HepG2 (cell line): ENCODE results near the gene HS3ST2. TPM values are rescaled to one million over a fixed set of nuclear protein-coding genes. Genes with fewer than 3 reads are reported as not detected.

Source experiments
- ATAC-seq: fragments of 200-7000 bp; cut with Tn5 transposase; 3 replicates; pipeline ENCODE4 v1.9.1; 2020; ENCODE audit warnings: mild to moderate bottlenecking, moderate library complexity
- BruUV-seq: library from RNA; stranded (reverse); fragments of 400-500 nt; replicated peaks from 2 replicates; lab custom pipeline; 2021; lab: Mats Ljungman, UMichigan
- CTCF ChIA-PET: fragments of 300-600 bp; formaldehyde crosslinking; extraction: SDS; loops from one replicate; lab custom pipeline; 2021; ENCODE audit warnings: low total read pairs, inconsistent platforms, low intra/inter-chr PET ratio; lab: Yijun Ruan, JAX
- POLR2A ChIA-PET: fragments of 350-600 bp; sonication (Branson Sonifier 250); formaldehyde crosslinking; loops from one replicate; lab custom pipeline; 2020; ENCODE audit warnings: antibody characterized with exemption, inconsistent platforms; lab: Yijun Ruan, JAX
- DNase-seq: peaks from one replicate; pipeline ENCODE4 v3.0.0-alpha.2; 2015; ENCODE audit warnings: low spot score
- FAIRE-seq: peaks from 3 replicates; lab custom pipeline; 2011; peaks lifted over from hg19 to GRCh38; lab: Jason Lieb, UNC
- H2AFZ ChIP-seq: one replicate; pipeline ENCODE4 v1.6.1; 2011; ENCODE audit warnings: low read length, inconsistent platforms
- H3K27ac ChIP-seq: fragments of 300-600 bp; 3 replicates; pipeline ENCODE4 v1.8.0; 2011; ENCODE audit warnings: mixed run types, mild to moderate bottlenecking, mixed read lengths, low read length, inconsistent platforms; ENCODE audit not compliant: insufficient read depth; ENCODE audit errors: extremely low read length
- H3K27me3 ChIP-seq, 2 experiments: fragments of 200-600 bp in 1 of 2; 2 replicates in 1 of 2; 3 replicates in 1 of 2; pipeline versions ENCODE4 v1.6.0 to v1.8.0; 2011; ENCODE audit warnings: low read length in 2 of 2, mild to moderate bottlenecking in 2 of 2, moderate library complexity in 2 of 2, inconsistent platforms in 1 of 2; ENCODE audit not compliant: insufficient read depth in 2 of 2, control insufficient read depth in 1 of 2
- H3K36me3 ChIP-seq, 2 experiments: fragments of 200-600 bp in 1 of 2; replicated peaks in 1 of 2; 2 replicates in 1 of 2; 3 replicates in 1 of 2; pipeline versions ENCODE4 v1.5.1 to v1.8.0; 2011; ENCODE audit warnings: low read length in 2 of 2, inconsistent platforms in 1 of 2; ENCODE audit not compliant: insufficient read depth in 2 of 2, control insufficient read depth in 1 of 2
- H3K4me1 ChIP-seq: 2 replicates; pipeline ENCODE4 v1.5.1; 2012; ENCODE audit warnings: low read length, inconsistent platforms; ENCODE audit not compliant: insufficient read depth
- H3K4me2 ChIP-seq: 2 replicates; pipeline ENCODE4 v1.6.0; 2011; ENCODE audit warnings: low read depth, low read length, inconsistent platforms
- H3K4me3 ChIP-seq, 3 experiments: fragments of 200-600 bp in 1 of 3; sonication (generic), shearing (Covaris generic) in 1 of 3; replicated peaks in 1 of 3; 2 replicates each; pipeline ENCODE4 v1.5.1; 2011 to 2016; ENCODE audit warnings: low read length in 3 of 3, inconsistent platforms in 2 of 3, low read depth in 2 of 3, mild to moderate bottlenecking in 2 of 3, control low read depth in 1 of 3, mixed read lengths in 1 of 3; ENCODE audit not compliant: insufficient read depth in 1 of 3
- H3K79me2 ChIP-seq: one replicate; pipeline ENCODE4 v1.6.1; 2011; ENCODE audit warnings: low read length, inconsistent platforms; ENCODE audit not compliant: insufficient read depth
- H3K9ac ChIP-seq: 2 replicates; pipeline ENCODE4 v1.6.0; 2011; ENCODE audit warnings: mild to moderate bottlenecking, low read depth, low read length, inconsistent platforms; ENCODE audit not compliant: insufficient read depth
- H3K9me3 ChIP-seq: 2 replicates; pipeline ENCODE4 v1.5.1; 2012; ENCODE audit warnings: mild to moderate bottlenecking, low read length
- H4K20me1 ChIP-seq: 2 replicates; pipeline ENCODE4 v1.6.0; 2011; ENCODE audit warnings: inconsistent platforms, mild to moderate bottlenecking, low read length, moderate library complexity; ENCODE audit not compliant: insufficient read depth
- ATAD3A ChIP-seq: sonication (generic); formaldehyde crosslinking; IDR thresholded peaks from 2 replicates; pipeline ENCODE4 v1.4.0; 2020; ENCODE audit warnings: missing genetic modification reagents
- CCDC6 ChIP-seq: sonication (generic); formaldehyde crosslinking; IDR thresholded peaks from 2 replicates; pipeline ENCODE4 v1.8.1; 2022; ENCODE audit warnings: mild to moderate bottlenecking, missing genetic modification reagents, moderate library complexity
- DNMT3B ChIP-seq: conservative IDR thresholded peaks from 2 replicates; pipeline ENCODE4 v1.6.1; 2016; ENCODE audit warnings: missing biosample characterization, control low read depth
- SOX6 ChIP-seq, 2 experiments: fragments of 450-650 bp in 1 of 2; sonication (generic) in 1 of 2; formaldehyde crosslinking in 1 of 2; IDR thresholded peaks; 2 replicates each; pipeline versions ENCODE4 v1.4.0 to v1.6.1; 2017 to 2020; ENCODE audit warnings: antibody characterized with exemption in 1 of 2, mild to moderate bottlenecking in 1 of 2, missing genetic modification reagents in 1 of 2
- THAP11 ChIP-seq: IDR thresholded peaks from 2 replicates; pipeline ENCODE4 v1.6.1; 2016; ENCODE audit warnings: missing biosample characterization, missing genetic modification reagents
- ZNF160 ChIP-seq: sonication (generic); formaldehyde crosslinking; IDR thresholded peaks from 2 replicates; pipeline ENCODE4 v1.8.0; 2022; ENCODE audit warnings: mild to moderate bottlenecking, inconsistent platforms, missing genetic modification reagents
- ZNF616 ChIP-seq: sonication (generic); formaldehyde crosslinking; IDR thresholded peaks from 2 replicates; pipeline ENCODE4 v1.5.0; 2020; ENCODE audit warnings: low read depth, mild to moderate bottlenecking, missing genetic modification reagents
- ZNF878 ChIP-seq: sonication (generic); formaldehyde crosslinking; IDR thresholded peaks from 2 replicates; pipeline ENCODE4 v1.8.1; 2023; ENCODE audit warnings: mild to moderate bottlenecking, missing genetic modification reagents, moderate library complexity
- WGBS: methylation state at CpG from one replicate; pipeline ENCODE4 v1.1.6; 2017; ENCODE audit warnings: low lambda C conversion rate; 5-methylcytosine and 5-hydroxymethylcytosine counted together
- in situ Hi-C: cut with HindIII; loops from 2 replicates; pipeline ENCODE4 v1.10.0; 2017; ENCODE audit warnings: low pct_unique_long_range_greater_than_20kb; ENCODE audit not compliant: extremely low pct_ligation_motif_present
- intact Hi-C: fragments of 100-400 bp; cut with micrococcal nuclease; formaldehyde crosslinking; loops from one replicate; pipeline ENCODE4 v1.10.0; 2022; ENCODE audit not compliant: unreplicated experiment
- polyA plus RNA-seq, 8 experiments: library from polyadenylated mRNA; depleted of rRNA in 3 of 8; stranded (reverse) in 7 of 8; unstranded in 1 of 8; fragments of >200 nt; fragmentation: Illumina TruSeq in 4 of 8; extraction: Trizol in 4 of 8; gene quantifications; 2 replicates each; pipeline versions ENCODE4 v1.2.1 to v1.2.3, GENCODE V29; 2011 to 2016; ENCODE audit warnings: low read depth in 4 of 8, missing spikeins in 1 of 8, mixed read lengths in 1 of 8; ENCODE audit not compliant: insufficient read depth in 1 of 8
- total RNA-seq, 5 experiments: library from RNA; depleted of rRNA; stranded (reverse); fragments of >200 nt; fragmentation: Illumina TruSeq; extraction: Trizol; gene quantifications; 2 replicates each; pipeline ENCODE4 v1.2.3, GENCODE V29; 2016; ENCODE audit warnings: low read depth in 1 of 5
- TF ChIP-seq, protein P1 (sequence below): IDR thresholded peaks from 2 replicates; pipeline ENCODE4 v1.6.1; 2018; ENCODE audit warnings: missing genetic modification reagents, mild to moderate bottlenecking, missing compliant biosample characterization
- TF ChIP-seq, protein P2 (sequence below): sonication (generic); formaldehyde crosslinking; IDR thresholded peaks from one replicate; pipeline ENCODE4 v1.5.1; 2020; ENCODE audit warnings: mild to moderate bottlenecking, missing genetic modification reagents; ENCODE audit errors: not compliant biosample characterization
- TF ChIP-seq, protein P3 (sequence below): sonication (generic); formaldehyde crosslinking; IDR thresholded peaks from 2 replicates; pipeline ENCODE4 v1.4.0; 2020; ENCODE audit warnings: missing genetic modification reagents

HS3ST2 gene
- total and polyA plus RNA-seq, 2 of the 13 experiments (the other 11 are each of a cell fraction or from before 2014, with no cell fraction given): not detected

DNA sequence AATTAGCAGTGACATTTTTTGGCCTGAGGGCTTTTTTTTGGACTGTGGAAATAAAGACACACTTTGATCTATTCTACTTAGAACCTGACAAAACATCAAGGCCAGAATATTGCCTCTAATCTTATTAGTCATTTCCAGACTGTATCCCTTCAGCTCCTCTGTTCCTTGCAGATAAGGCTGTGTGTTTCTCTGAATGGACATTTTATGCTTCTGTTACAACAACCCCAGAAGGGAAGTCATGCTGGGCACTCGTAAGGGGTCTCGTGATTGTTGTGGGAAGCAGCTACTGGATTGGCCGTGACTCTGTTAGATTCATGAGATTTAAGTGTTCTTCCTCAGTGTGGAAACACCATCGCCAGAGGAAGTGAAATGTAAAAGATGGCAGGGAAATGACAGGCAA, 31.6 kb upstream of the HS3ST2 start:
- no peak overlapping the region for H3K27ac ChIP-seq
- BruUV-seq: no TSS peak
- TF ChIP-seq ZNF616 (no peak), ATAD3A (CRISPR knock-in tag) (no peak), ZNF878 (CRISPR knock-in tag) (no peak), SOX6 (IDR thresholded peaks at IDR 0.05) (no peak), SOX6 (CRISPR knock-in tag; IDR thresholded peaks at IDR 0.05) (no peak), THAP11 (CRISPR knock-in tag) (no peak), ZNF160 (CRISPR knock-in tag) (no peak), CCDC6 (CRISPR knock-in tag) (no peak), DNMT3B (CRISPR knock-in tag) (no peak)
- TF ChIP-seq, protein P1, sequence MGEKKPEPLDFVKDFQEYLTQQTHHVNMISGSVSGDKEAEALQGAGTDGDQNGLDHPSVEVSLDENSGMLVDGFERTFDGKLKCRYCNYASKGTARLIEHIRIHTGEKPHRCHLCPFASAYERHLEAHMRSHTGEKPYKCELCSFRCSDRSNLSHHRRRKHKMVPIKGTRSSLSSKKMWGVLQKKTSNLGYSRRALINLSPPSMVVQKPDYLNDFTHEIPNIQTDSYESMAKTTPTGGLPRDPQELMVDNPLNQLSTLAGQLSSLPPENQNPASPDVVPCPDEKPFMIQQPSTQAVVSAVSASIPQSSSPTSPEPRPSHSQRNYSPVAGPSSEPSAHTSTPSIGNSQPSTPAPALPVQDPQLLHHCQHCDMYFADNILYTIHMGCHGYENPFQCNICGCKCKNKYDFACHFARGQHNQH (CRISPR knock-in tag): no peak
- TF ChIP-seq, protein P2, sequence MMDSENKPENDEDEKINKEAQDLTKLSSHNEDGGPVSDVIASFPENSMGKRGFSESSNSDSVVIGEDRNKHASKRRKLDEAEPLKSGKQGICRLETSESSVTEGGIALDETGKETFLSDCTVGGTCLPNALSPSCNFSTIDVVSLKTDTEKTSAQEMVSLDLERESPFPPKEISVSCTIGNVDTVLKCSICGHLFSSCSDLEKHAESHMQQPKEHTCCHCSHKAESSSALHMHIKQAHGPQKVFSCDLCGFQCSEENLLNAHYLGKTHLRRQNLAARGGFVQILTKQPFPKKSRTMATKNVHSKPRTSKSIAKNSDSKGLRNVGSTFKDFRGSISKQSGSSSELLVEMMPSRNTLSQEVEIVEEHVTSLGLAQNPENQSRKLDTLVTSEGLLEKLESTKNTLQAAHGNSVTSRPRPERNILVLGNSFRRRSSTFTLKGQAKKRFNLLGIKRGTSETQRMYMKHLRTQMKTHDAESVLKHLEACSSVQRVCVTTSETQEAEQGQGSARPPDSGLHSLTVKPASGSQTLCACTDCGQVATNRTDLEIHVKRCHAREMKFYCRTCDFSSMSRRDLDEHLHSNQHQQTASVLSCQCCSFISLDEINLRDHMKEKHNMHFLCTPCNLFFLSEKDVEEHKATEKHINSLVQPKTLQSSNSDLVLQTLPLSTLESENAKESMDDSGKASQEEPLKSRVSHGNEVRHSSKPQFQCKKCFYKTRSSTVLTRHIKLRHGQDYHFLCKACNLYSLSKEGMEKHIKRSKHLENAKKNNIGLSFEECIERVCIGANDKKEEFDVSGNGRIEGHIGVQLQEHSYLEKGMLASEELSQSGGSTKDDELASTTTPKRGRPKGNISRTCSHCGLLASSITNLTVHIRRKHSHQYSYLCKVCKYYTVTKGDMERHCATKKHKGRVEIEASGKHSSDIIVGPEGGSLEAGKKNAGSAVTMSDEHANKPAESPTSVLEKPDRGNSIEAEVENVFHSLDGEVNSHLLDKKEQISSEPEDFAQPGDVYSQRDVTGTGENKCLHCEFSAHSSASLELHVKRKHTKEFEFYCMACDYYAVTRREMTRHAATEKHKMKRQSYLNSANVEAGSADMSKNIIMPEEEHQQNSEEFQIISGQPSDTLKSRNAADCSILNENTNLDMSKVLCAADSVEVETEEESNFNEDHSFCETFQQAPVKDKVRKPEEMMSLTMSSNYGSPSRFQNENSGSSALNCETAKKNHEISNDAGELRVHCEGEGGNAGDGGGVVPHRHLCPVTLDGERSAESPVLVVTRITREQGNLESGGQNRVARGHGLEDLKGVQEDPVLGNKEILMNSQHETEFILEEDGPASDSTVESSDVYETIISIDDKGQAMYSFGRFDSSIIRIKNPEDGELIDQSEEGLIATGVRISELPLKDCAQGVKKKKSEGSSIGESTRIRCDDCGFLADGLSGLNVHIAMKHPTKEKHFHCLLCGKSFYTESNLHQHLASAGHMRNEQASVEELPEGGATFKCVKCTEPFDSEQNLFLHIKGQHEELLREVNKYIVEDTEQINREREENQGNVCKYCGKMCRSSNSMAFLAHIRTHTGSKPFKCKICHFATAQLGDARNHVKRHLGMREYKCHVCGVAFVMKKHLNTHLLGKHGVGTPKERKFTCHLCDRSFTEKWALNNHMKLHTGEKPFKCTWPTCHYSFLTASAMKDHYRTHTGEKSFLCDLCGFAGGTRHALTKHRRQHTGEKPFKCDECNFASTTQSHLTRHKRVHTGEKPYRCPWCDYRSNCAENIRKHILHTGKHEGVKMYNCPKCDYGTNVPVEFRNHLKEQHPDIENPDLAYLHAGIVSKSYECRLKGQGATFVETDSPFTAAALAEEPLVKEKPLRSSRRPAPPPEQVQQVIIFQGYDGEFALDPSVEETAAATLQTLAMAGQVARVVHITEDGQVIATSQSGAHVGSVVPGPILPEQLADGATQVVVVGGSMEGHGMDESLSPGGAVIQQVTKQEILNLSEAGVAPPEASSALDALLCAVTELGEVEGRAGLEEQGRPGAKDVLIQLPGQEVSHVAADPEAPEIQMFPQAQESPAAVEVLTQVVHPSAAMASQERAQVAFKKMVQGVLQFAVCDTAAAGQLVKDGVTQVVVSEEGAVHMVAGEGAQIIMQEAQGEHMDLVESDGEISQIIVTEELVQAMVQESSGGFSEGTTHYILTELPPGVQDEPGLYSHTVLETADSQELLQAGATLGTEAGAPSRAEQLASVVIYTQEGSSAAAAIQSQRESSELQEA: no peak
- TF ChIP-seq, protein P3, sequence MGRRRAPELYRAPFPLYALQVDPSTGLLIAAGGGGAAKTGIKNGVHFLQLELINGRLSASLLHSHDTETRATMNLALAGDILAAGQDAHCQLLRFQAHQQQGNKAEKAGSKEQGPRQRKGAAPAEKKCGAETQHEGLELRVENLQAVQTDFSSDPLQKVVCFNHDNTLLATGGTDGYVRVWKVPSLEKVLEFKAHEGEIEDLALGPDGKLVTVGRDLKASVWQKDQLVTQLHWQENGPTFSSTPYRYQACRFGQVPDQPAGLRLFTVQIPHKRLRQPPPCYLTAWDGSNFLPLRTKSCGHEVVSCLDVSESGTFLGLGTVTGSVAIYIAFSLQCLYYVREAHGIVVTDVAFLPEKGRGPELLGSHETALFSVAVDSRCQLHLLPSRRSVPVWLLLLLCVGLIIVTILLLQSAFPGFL (CRISPR knock-in tag): no peak
- TF ChIP-seq, all 625 proteins: peak for 0
- in situ Hi-C loops (no loop called here), intact Hi-C loops (loop anchor here (10.0 kb wide), 1 partner anchor 58 kb away; no protein-coding TSS in a partner anchor)
- H3K36me3 ChIP-seq: no peaks in the 10 kb centered on the region
- peaks cover 2 to 31% of the 10 kb centered on the region in 2 experiments; a peak in 4 of 5 replicates for H3K27me3 ChIP-seq
- CTCF ChIA-PET: no interaction called here
- H3K79me2 ChIP-seq: no peaks in the 10 kb centered on the region
- ATAC-seq (no peak), DNase-seq (no peak), FAIRE-seq (no peak)
- POLR2A ChIA-PET: no interaction called here
- H3K9ac ChIP-seq: no peak overlapping the region
- H3K9me3 ChIP-seq: no peaks in the 10 kb centered on the region
- WGBS: 2% methylated on average over 4 of the region's 4 CpGs
- no peak overlapping the region for H3K4me3 ChIP-seq
- no peak overlapping the region for H3K4me2 ChIP-seq
- H4K20me1 ChIP-seq: no peaks in the 10 kb centered on the region
- no peaks in the 10 kb centered on the region for H3K4me1 ChIP-seq
- H2AFZ ChIP-seq: no peak overlapping the region
